Gastrocnemius medialis (tissue), 4 donors: Measurements from ENCODE around the gene SIAH3. TPM values are rescaled to one million over a fixed set of nuclear protein-coding genes. Genes with fewer than 3 reads are reported as not detected.

ENCODE experiments used
- ATAC-seq, 2 donors: fragments of 150-250 bp; one replicate each; pipeline ENCODE4 v1.9.1; 2016
- DNase-seq, 2 donors: peaks; one replicate each; pipeline ENCODE4 v3.0.0-alpha.2; 2019
- H3K27ac ChIP-seq, 4 donors: fragments of 200-600 bp; sonication (generic); 1 replicate in 1 of 4; 2 replicates in 3 of 4; pipeline ENCODE4 v1.5.1; 2016 to 2018; ENCODE audit warnings: mild to moderate bottlenecking in 2 of 4, moderate library complexity in 1 of 4
- H3K27me3 ChIP-seq, 3 donors: fragments of 200-600 bp; sonication (generic) in 2 of 3; 1 replicate in 1 of 3; 2 replicates in 2 of 3; pipeline versions ENCODE4 v1.5.1 to v1.6.0; 2016 to 2019; ENCODE audit warnings: mild to moderate bottlenecking in 1 of 3, moderate library complexity in 1 of 3
- H3K36me3 ChIP-seq, 2 donors: fragments of 200-600 bp; sonication (generic) in 1 of 2; one replicate each; pipeline ENCODE4 v1.5.1; 2017 to 2018
- H3K4me1 ChIP-seq, 2 donors: fragments of 200-600 bp; sonication (generic) in 1 of 2; one replicate each; pipeline ENCODE4 v1.5.1; 2016 to 2017; ENCODE audit warnings: mild to moderate bottlenecking in 2 of 2
- H3K4me3 ChIP-seq, 4 donors: fragments of 200-600 bp; sonication (generic) in 3 of 4; 1 replicate in 1 of 4; 2 replicates in 3 of 4; pipeline ENCODE4 v1.5.1; 2016 to 2019; ENCODE audit warnings: mild to moderate bottlenecking in 2 of 4
- H3K9me3 ChIP-seq, 3 donors: fragments of 200-600 bp; sonication (generic) in 2 of 3; 1 replicate in 1 of 3; 2 replicates in 2 of 3; pipeline ENCODE4 v1.5.1; 2016 to 2019
- CTCF ChIP-seq, 5 experiments: fragments of 450-650 bp in 3 of 5; fragments of 200-600 bp in 2 of 5; sonication (generic) in 2 of 5; IDR thresholded peaks in 4 of 5; conservative IDR thresholded peaks in 1 of 5; 1 replicate in 4 of 5; 2 replicates in 1 of 5; pipeline ENCODE4 v1.5.1; 2016 to 2019; ENCODE audit warnings: antibody characterized with exemption in 5 of 5, mild to moderate bottlenecking in 3 of 5, moderate library complexity in 3 of 5
- POLR2A ChIP-seq, 2 donors: fragments of 450-650 bp; IDR thresholded peaks; one replicate each; pipeline ENCODE4 v1.6.1; 2017; ENCODE audit warnings: antibody characterized with exemption in 2 of 2, mild to moderate bottlenecking in 2 of 2, moderate library complexity in 2 of 2
- in situ Hi-C, 4 donors: fragments of 200-750 bp; cut with MboI; loops; one replicate each; pipeline versions ENCODE4 v1.15.0 to v1.8.0; 2017; ENCODE audit warnings: low sequenced_read_pairs in 4 of 4
- intact Hi-C: fragments of 100-400 bp; cut with DNase I; formaldehyde crosslinking; loops from one replicate; pipeline ENCODE4 v1.15.1; 2023; ENCODE audit warnings: low total_unique reads
- total RNA-seq, 4 donors: library from RNA; depleted of rRNA; stranded (reverse); fragments of >200 nt; gene quantifications; one replicate each; pipeline versions ENCODE4 v1.1.0 to v1.2.3, GENCODE V29; 2016

The SIAH3 gene
- total RNA-seq, 4 donors from 2014 or later, result not detected

GRCh38 chr13:45731455-45731854 lies 120.1 kb downstream of the SIAH3 start:
- H3K27ac ChIP-seq, result no peak overlapping the region
- no peaks in the 10 kb centered on the region for H3K4me1 ChIP-seq
- no peaks in the 10 kb centered on the region for H3K27me3 ChIP-seq
- H3K36me3 ChIP-seq, result no peaks in the 10 kb centered on the region
- ATAC-seq (no peak), DNase-seq (no peak)
- intact Hi-C loops, result no loop called here
- no peaks in the 10 kb centered on the region for H3K9me3 ChIP-seq
- TF ChIP-seq CTCF (IDR thresholded peaks at IDR 0.05 in 4 of 5, conservative IDR thresholded peaks at IDR 0.05 in 1 of 5) (no peak), POLR2A (IDR thresholded peaks at IDR 0.05) (no peak)
- in situ Hi-C loops, result no loop called here
- no peak overlapping the region for H3K4me3 ChIP-seq

GRCh38 chr13:45728759-45729158 lies 122.8 kb downstream of the SIAH3 start:
- Histone ChIP-seq H3K27ac (no peak overlapping the region), H3K9me3 (no peaks in the 10 kb centered on the region), H3K4me1 (no peaks in the 10 kb centered on the region), H3K27me3 (no peaks in the 10 kb centered on the region), H3K4me3 (no peak overlapping the region), H3K36me3 (no peaks in the 10 kb centered on the region)
- in situ Hi-C loops, result no loop called here
- TF ChIP-seq CTCF (IDR thresholded peaks at IDR 0.05 in 4 of 5, conservative IDR thresholded peaks at IDR 0.05 in 1 of 5) (no peak), POLR2A (IDR thresholded peaks at IDR 0.05) (no peak)
- DNase-seq (no peak), ATAC-seq (no peak)
- intact Hi-C loops, result no loop called here

Other genes with a start within 250 kb of the SIAH3 start
- gene ERICH6B, start 236.0 kb downstream of the SIAH3 start, total RNA-seq, result not detected
- not detected for gene CBY2, start 149.4 kb downstream of the SIAH3 start, total RNA-seq
- 10 to 100 TPM; 14.7 to 20.7 (median 17.1) TPM for gene ZC3H13, start 201.0 kb upstream of the SIAH3 start, total RNA-seq